NCI-H1694 treated with DMSO at 0.1 percent for 48 hours (cell line): Measurements from ENCODE around the gene TXNDC11.
A peak's percentile ranks its signal among the peaks of the same experiment; 100 is the strongest.
"Not testable (repeated sequence)": the region's sequence is repeated elsewhere in the genome, so short reads cannot be mapped to it uniquely, and the experiment has no call there.

Experiments used
- DNase-seq: peaks from one replicate; lab custom pipeline; 2025; lab: John Stamatoyannopoulos, UW

Gene TXNDC11

DNA sequence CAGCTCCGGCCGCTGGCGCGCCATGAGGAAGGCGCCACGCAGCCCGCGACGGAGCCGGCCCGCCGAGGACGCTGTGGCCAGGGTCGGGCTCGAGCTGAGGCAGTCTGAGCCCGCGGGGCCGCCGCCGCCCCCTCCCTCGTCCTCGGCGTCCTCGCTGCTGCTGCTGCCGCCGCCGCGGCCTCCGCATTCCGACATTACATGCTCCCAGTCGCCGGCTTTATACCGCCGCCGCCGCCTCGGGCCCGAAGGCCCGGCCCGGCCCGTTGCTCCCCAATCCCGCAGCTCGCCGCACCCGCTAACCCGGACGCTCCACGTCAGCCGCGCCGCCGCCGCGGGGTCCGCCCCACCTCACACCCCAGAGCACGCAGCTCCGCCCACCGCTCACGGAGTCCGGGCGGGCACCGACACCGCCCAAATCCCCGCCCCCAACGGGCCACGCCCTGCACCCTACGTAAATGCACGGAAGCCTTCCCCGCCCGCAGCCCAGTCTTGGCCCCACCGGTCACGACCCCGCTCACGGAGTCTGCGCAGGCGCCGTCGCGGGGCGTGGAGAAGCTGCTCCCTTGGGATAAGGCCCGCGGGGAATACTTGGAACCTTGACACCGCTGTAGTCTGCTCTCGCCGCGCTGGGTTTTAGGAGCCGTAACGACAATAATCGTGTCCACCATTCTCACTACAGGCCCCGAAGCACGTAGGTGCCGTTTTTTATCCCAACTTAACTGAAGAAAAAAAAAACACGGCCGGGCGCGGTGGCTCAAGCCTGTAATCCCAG, at the start of gene TXNDC11:
Gene TXNDC11 (minus strand): TSS at position 322 of the 772 bp plus-strand sequence. CDS start 127 bp downstream, at position 195.
- peak; percentile 78 for DNase-seq

DNA sequence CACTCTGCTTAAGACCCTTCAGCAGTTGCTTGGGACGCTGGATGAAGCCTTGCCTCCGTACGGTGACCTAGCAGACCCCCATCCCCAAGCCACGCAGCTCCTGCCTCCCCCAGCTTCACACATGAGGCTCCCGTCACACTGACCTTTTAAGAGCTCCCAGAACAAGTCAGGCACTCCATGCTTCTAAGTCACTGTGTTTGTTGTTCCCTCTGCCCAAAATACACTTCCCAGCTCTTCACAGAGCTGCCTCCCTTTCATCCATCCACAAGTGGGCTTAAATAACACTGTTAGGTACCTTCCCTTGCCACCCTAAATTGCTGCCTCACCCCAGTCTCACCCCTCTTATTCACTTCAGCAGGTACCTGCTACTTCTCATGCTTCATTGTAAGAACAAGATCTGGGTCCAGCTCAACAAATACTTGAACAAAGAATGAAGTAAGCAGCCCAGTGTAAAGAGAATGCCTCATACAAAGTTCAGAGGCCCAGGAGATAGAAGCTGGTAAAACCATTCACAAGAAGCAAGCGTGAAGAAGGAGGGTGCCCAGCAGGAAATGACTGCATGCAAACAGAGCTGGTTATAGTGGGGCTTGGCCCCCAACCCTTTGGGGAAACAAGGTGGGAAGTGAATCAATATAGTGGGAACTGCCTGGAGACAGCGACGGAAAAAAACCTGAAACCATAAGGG, 48.6 kb upstream of the TXNDC11 start:
- no peak for DNase-seq

DNA sequence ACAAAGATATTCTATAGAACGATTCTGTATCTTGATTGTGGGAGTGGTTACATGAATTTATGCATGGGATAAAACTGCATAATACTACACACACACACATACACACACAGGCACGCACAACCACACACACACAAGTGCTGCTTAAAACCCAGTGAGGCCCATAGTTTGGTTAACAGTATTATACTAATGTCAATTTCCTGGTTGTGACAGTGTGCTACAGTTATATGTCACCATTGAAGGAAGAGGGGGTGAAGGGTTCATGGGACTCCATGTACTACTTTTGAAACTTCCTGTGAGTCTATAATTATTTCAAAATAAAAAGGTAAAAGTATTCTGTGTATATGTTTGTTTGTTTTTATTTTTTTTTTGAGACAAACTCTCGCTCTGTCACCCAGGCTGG, 46.3 kb upstream of the TXNDC11 start:
- no peak for DNase-seq

GRCh38 chr16:11784980-11785599, 42.4 kb upstream of the TXNDC11 start:
- not testable (repeated sequence) for DNase-seq

DNA sequence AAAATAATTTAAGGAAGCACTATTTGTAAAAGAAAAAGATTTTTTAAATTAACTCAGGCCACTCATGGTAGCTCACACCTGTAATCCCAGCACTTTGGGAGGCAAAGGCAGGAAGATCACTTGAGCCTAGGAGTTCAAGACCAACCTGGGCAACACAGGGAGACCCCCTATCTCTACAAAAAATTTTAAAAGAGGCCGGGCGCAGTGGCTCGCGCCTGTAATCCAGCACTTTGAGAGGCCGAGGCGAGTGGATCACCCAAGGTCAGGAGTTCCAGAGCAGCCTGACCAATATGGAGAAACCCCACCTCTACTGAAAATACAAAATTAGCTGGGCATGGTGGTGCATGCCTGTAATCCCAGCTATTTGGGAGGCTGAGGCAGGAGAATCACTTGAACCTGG, 41.7 kb upstream of the TXNDC11 start:
- DNase-seq, result not testable (repeated sequence)

- no peak for DNase-seq
Measured at GRCh38 chr16:11784038-11784369, 41.3 kb upstream of the TXNDC11 start.

GRCh38 chr16:11783319-11784037, 40.8 kb upstream of the TXNDC11 start:
- DNase-seq, result no peak

- peak; percentile 92 for DNase-seq
Measured at GRCh38 chr16:11781773-11782172, 39.1 kb upstream of the TXNDC11 start.

DNA sequence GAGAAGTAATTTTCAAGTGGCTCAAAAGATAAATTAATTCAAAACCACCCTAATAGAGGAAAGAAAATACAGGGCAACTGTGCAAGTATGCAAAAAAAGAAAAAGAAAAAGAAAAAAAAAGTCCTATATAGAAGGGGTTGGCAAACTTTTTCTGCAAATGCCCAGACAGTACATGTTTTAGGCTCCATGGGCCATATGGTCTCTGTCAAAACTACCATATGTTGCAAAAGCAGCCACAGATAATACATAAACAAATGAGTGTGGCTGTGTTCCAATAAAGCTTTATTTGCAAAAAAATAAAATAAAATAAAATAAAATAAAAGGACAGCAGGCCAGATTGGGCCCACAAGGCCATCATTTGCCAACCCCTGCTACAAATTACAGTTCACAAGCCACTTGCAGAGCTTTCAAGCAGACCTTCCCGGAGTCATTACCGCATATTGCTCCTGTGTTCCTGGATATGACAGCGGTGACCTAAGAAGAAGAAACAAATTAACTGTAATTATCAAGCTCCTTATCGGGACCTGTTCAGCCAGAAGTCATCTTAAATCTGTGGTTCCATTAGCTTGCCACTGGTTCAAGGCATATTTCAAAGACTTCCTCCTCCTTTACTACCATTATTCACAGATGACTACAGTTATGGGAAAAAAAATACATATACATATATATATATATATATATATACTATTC, 38.5 kb upstream of the TXNDC11 start:
- peak; percentile 88 for DNase-seq

- no peak for DNase-seq
Measured at GRCh38 chr16:11779074-11779473, 36.4 kb upstream of the TXNDC11 start.

- no peak for DNase-seq
Measured at GRCh38 chr16:11774065-11774626, 31.5 kb upstream of the TXNDC11 start.

DNA sequence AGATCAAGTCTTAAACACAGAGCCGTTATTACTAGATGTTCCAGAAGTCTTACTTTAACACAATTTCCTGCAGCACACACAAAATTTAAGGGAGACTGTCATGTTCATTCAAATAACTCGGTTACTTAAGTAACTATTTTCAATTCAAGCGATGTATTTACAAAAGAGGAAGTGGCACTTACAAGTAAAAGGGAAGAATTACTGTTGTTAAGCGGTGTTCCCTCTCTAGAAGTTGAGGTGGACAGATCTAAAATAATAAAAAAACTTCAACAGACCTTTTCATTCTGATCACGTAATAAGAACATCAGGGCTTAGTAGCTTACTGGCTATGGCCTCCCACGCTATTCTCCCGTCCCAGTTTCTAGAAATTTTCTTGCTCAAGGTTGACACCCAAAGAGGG, 26.2 kb upstream of the TXNDC11 start:
- DNase-seq, result no peak

GRCh38 chr16:11762431-11762830, 19.8 kb upstream of the TXNDC11 start:
- no peak for DNase-seq

- DNase-seq, result no peak
Measured at GRCh38 chr16:11759997-11760396, 17.3 kb upstream of the TXNDC11 start.

GRCh38 chr16:11759163-11759834, 16.6 kb upstream of the TXNDC11 start:
- peak; percentile 37 for DNase-seq

- DNase-seq, result no peak
Measured at GRCh38 chr16:11757671-11758545, 15.3 kb upstream of the TXNDC11 start.

GRCh38 chr16:11756248-11756647, 13.6 kb upstream of the TXNDC11 start:
- DNase-seq, result no peak

DNA sequence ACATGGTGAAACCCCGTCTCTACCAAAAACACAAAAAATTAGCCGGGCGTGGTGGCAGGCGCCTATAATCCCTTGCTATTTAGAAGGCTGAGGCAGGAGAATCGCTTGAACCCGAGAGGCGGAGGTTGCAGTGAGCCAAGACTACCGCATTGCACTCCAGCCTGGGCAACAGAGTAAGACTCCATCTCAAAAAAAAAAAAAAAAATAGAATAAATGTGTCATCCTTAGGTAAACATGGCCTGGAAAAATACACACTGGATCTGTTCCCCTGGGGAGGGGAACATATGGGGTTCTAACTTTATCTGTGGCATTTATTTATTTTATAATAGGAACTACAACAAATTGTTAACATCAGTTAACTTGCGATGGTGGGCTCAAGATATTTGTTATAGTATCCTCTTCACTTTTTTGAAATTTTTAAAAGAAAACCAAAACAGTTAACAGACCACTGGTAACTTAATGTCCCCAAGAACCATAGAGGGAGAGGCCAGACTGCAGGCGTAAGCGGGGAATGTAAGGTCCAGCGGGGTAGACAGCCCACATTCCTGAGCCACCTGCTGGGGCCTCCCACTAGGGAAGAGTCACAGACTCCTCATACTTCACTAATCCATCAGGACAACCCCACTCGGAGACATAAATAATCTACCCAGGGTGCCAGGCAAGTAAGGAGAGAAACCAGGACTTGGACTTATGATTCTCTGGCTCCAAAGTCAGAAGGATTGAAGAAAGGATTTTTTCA, 12.5 kb upstream of the TXNDC11 start:
- DNase-seq, result no peak

GRCh38 chr16:11752856-11753255, 10.2 kb upstream of the TXNDC11 start:
- DNase-seq, result no peak
